Neuronal stem cell (in vitro differentiated cells): ENCODE measurements around the gene NLRP6.

Experiments
- DNase-seq: peaks from one replicate; pipeline ENCODE4 v3.0.0-alpha.2; 2013; ENCODE audit warnings: low spot score
- H2AFZ ChIP-seq: one replicate; pipeline ENCODE4 v1.6.1; 2013; ENCODE audit warnings: mild to moderate bottlenecking, low read length, inconsistent platforms
- H2AK5ac ChIP-seq: 2 replicates; pipeline ENCODE4 v1.6.1; 2013; ENCODE audit warnings: low read depth, mild to moderate bottlenecking, inconsistent platforms, low read length, moderate library complexity, mixed read lengths
- H2BK120ac ChIP-seq: 2 replicates; pipeline ENCODE4 v1.6.1; 2013; ENCODE audit warnings: low read depth, mild to moderate bottlenecking, inconsistent platforms, low read length, moderate library complexity, mixed read lengths
- H2BK12ac ChIP-seq: one replicate; pipeline ENCODE4 v1.6.1; 2013; ENCODE audit warnings: low read length, inconsistent platforms
- H2BK15ac ChIP-seq: 2 replicates; pipeline ENCODE4 v1.6.1; 2013; ENCODE audit warnings: mild to moderate bottlenecking, low read length, inconsistent platforms, mixed read lengths
- H2BK5ac ChIP-seq: one replicate; pipeline ENCODE4 v1.6.1; 2013; ENCODE audit warnings: inconsistent platforms, mild to moderate bottlenecking, low read length, moderate library complexity
- H3K14ac ChIP-seq: one replicate; pipeline ENCODE4 v1.6.1; 2013; ENCODE audit warnings: low read length, inconsistent platforms
- H3K18ac ChIP-seq: 2 replicates; pipeline ENCODE4 v1.6.1; 2013; ENCODE audit warnings: low read length, inconsistent platforms
- H3K23ac ChIP-seq: 2 replicates; pipeline ENCODE4 v1.6.1; 2013; ENCODE audit warnings: low read depth, mild to moderate bottlenecking, mixed read lengths, low read length, inconsistent platforms; ENCODE audit not compliant: poor library complexity
- H3K27ac ChIP-seq: replicated peaks from 3 replicates; pipeline ENCODE4 v1.5.1; 2013; ENCODE audit warnings: low read length, inconsistent platforms
- H3K27me3 ChIP-seq, 3 experiments: 2 replicates each; pipeline ENCODE4 v1.6.1; 2013; ENCODE audit warnings: low read length in 3 of 3, mild to moderate bottlenecking in 2 of 3, inconsistent platforms in 1 of 3, low read depth in 1 of 3, mixed read lengths in 1 of 3, moderate library complexity in 1 of 3; ENCODE audit not compliant: control insufficient read depth in 3 of 3, insufficient read depth in 3 of 3
- H3K36me3 ChIP-seq, 2 donors: replicated peaks in 1 of 2; 2 replicates each; pipeline ENCODE4 v1.6.1; 2013; ENCODE audit warnings: low read length in 2 of 2; ENCODE audit not compliant: control insufficient read depth in 2 of 2, insufficient read depth in 2 of 2
- H3K4ac ChIP-seq: 2 replicates; pipeline ENCODE4 v1.6.1; 2013; ENCODE audit warnings: inconsistent platforms, mild to moderate bottlenecking, low read length, moderate library complexity
- H3K4me1 ChIP-seq, 2 donors: 1 replicate in 1 of 2; 2 replicates in 1 of 2; pipeline ENCODE4 v1.6.1; 2013; ENCODE audit warnings: low read length in 2 of 2, low read depth in 1 of 2; ENCODE audit not compliant: control insufficient read depth in 2 of 2, insufficient read depth in 1 of 2
- H3K4me2 ChIP-seq: one replicate; pipeline ENCODE4 v1.6.1; 2013; ENCODE audit warnings: mild to moderate bottlenecking, low read length, inconsistent platforms; ENCODE audit not compliant: insufficient read depth, poor library complexity, severe bottlenecking
- H3K4me3 ChIP-seq, 2 donors: 2 replicates each; pipeline ENCODE4 v1.5.1; 2013; ENCODE audit warnings: low read length in 2 of 2, mild to moderate bottlenecking in 2 of 2, inconsistent platforms in 1 of 2, moderate library complexity in 1 of 2
- H3K79me1 ChIP-seq: one replicate; pipeline ENCODE4 v1.6.1; 2013; ENCODE audit warnings: low read depth, mild to moderate bottlenecking, inconsistent platforms, low read length, moderate library complexity
- H3K9ac ChIP-seq: one replicate; pipeline ENCODE4 v1.6.1; 2013; ENCODE audit warnings: mild to moderate bottlenecking, low read depth, low read length, inconsistent platforms; ENCODE audit not compliant: poor library complexity
- H3K9me3 ChIP-seq, 2 donors: replicated peaks in 1 of 2; 2 replicates each; pipeline versions ENCODE3 to v1.6.1; 2013; ENCODE audit warnings: low read length in 2 of 2, mild to moderate bottlenecking in 2 of 2, inconsistent platforms in 1 of 2, low read depth in 1 of 2, mixed read lengths in 1 of 2, moderate library complexity in 1 of 2; ENCODE audit not compliant: control insufficient read depth in 2 of 2, insufficient read depth in 1 of 2
- H4K8ac ChIP-seq: one replicate; pipeline ENCODE4 v1.6.1; 2013; ENCODE audit warnings: low read depth, mild to moderate bottlenecking, inconsistent platforms, low read length, moderate library complexity
- H4K91ac ChIP-seq: one replicate; pipeline ENCODE4 v1.6.1; 2013; ENCODE audit warnings: low read length, low read depth, mild to moderate bottlenecking, inconsistent platforms; ENCODE audit not compliant: poor library complexity
- WGBS, 2 donors: extraction: QIAGEN DNeasy Blood & Tissue Kit; methylation state at CpG; one replicate each; pipeline ENCODE4 v1.1.7; 2013; ENCODE audit warnings: missing lambda C conversion rate in 2 of 2, mixed read lengths in 1 of 2; ENCODE audit not compliant: insufficient read length in 2 of 2, insufficient replicate concordance in 1 of 2; ENCODE audit errors: extremely low coverage in 2 of 2; 5-methylcytosine and 5-hydroxymethylcytosine counted together

The NLRP6 gene

GRCh38 chr11:298406-299065, 20.3 kb downstream of the NLRP6 start:
- H3K9me3 ChIP-seq: peaks cover 0 to 2% of the 10 kb centered on the region in 2 donors
- H2BK5ac ChIP-seq: peak overlapping the region; percentile 66
- peak overlapping the region; percentile 80 for H3K23ac ChIP-seq
- H3K9ac ChIP-seq: no peak overlapping the region
- WGBS, 2 donors: no CpG with 5 or more reads among the region's 15 CpGs
- H2BK12ac ChIP-seq: no peak overlapping the region
- H3K4ac ChIP-seq: no peak overlapping the region
- H2BK120ac ChIP-seq: no peak overlapping the region
- H3K79me1 ChIP-seq: peaks cover 2% of the 10 kb centered on the region
- no peak overlapping the region for H3K4me3 ChIP-seq
- H3K27me3 ChIP-seq: no peaks in the 10 kb centered on the region
- H3K4me1 ChIP-seq: peaks cover 6 to 9% of the 10 kb centered on the region in 2 donors
- H3K4me2 ChIP-seq: peak overlapping the region; percentile 11
- H2AFZ ChIP-seq: no peak overlapping the region
- H3K18ac ChIP-seq: peak overlapping the region; percentile 83
- H3K14ac ChIP-seq: no peak overlapping the region
- peak overlapping the region; percentile 4 for H4K8ac ChIP-seq
- H3K36me3 ChIP-seq: peaks cover 8 to 12% of the 10 kb centered on the region in 2 donors
- no peak overlapping the region for H4K91ac ChIP-seq
- H2AK5ac ChIP-seq: peak overlapping the region; percentile 28
- H3K27ac ChIP-seq: no peak overlapping the region
- no peak for DNase-seq
- peak overlapping the region; percentile 87 for H2BK15ac ChIP-seq

DNA sequence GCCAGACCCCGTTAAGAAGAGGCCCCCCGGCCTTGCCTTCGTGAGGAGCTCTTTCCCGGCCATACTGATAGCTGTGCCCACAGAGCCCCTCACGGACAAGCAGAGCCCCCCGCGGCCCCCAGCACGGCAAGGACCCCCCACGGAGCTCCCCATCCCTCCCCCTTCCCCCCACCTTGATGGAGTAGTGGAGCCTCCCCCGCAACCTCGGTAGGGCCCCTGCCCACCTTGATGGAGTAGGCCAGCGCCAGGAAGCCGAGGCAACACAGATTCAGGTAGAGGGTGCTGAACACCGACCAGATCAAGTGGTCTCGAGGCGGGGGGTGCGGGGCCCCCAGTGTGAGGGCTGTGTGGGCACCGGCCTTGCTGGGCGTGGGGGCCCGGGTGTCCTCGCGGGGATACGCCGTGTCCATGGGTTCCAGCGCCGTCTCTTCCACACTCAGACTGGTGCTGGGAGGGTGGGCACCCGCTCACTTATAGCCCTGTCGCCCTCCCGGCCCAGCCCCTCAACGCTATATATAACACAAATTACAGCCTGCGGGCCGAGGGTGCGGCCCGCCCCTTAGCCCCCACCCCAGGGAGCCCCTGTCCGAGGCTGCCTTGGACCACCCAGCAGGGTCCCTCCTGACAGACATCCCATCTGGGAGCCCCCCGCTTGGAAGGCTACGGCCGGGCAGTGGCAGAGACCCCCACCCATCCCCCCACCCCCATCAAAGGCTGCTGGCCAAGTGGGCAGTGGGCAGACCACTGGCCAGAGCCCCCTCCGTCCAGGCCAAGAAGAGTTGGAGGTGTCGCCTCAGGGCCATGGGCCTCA, 21.1 kb downstream of the NLRP6 start, which contains the start of gene IFITM5:
Gene IFITM5 (minus strand): TSS at position 446 of the 811 bp plus-strand sequence. CDS start 36 bp downstream, at position 410.
- H3K4me1 ChIP-seq: peaks cover 6 to 9% of the 10 kb centered on the region in 2 donors
- peaks cover 2% of the 10 kb centered on the region for H3K79me1 ChIP-seq
- peak within 1 kb of the TSS; percentile 28 for H2AK5ac ChIP-seq
- no CpG with 5 or more reads among the region's 40 CpGs for WGBS, 2 donors
- H3K4me3 ChIP-seq: no peak within 1 kb of the TSS
- no peak within 1 kb of the TSS for H3K4ac ChIP-seq
- H2BK15ac ChIP-seq: peak within 1 kb of the TSS; percentile 90
- H2BK5ac ChIP-seq: peak within 1 kb of the TSS; percentile 66
- peaks cover 4 to 5% of the 10 kb centered on the region in 2 donors for H3K9me3 ChIP-seq
- H3K23ac ChIP-seq: peak within 1 kb of the TSS; percentile 80
- no peak for DNase-seq
- H2BK120ac ChIP-seq: peak within 1 kb of the TSS; percentile 10
- peak within 1 kb of the TSS; percentile 11 for H3K4me2 ChIP-seq
- peak within 1 kb of the TSS; percentile 86 for H3K18ac ChIP-seq
- no peak within 1 kb of the TSS for H4K91ac ChIP-seq
- peak within 1 kb of the TSS; percentile 1 for H2BK12ac ChIP-seq
- peak within 1 kb of the TSS; percentile 63 for H3K9ac ChIP-seq
- H3K36me3 ChIP-seq: peaks cover 4 to 5% of the 10 kb centered on the region in 2 donors
- H2AFZ ChIP-seq: no peak within 1 kb of the TSS
- peak within 1 kb of the TSS; percentile 17 for H4K8ac ChIP-seq
- H3K27ac ChIP-seq: no peak within 1 kb of the TSS
- no peaks in the 10 kb centered on the region for H3K27me3 ChIP-seq
- no peak within 1 kb of the TSS for H3K14ac ChIP-seq

DNA sequence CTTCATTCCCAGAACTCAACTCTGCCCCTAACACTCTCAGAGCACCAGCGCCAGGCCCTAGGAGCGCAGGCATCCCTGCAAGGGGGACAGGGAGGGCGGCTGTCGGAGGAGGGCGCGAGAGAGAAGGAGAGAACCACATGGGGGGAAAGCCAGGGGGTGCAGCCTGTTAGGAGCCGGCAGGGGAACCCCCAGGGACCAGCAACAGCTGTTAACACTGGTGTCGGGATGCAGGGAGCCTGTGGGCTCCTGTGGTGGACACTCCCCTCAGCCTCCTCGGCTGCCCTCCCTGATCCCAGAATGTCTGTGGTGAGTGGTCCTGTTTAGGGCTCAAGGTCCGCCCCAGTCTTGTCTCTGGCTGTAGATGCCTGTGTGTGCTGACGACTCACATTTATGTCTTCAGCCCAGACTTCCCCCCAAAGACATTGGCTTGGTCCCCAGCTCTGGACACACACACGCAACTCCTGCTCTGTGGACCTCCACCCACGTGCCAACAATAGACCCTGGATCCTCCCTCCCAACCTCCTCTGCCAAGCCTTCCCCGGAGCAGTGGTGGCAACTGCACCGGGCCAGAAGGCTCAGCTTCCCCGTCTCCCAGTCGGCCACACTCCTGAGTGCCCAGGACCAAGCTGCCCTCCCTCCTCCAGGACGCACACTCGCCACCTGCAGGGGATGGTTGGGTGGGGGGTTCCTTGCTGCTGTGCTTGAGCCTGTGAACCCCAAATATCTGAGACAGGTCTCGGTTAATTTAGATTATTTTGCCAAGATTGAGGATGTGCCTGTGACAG, 21.9 kb downstream of the NLRP6 start:
- WGBS, 2 donors: no CpG with 5 or more reads among the region's 20 CpGs
- Histone ChIP-seq H4K8ac (no peak overlapping the region), H2BK120ac (peak overlapping the region; percentile 10), H3K36me3 (no peaks in the 10 kb centered on the region), H3K14ac (no peak overlapping the region), H2AK5ac (peak overlapping the region; percentile 28), H3K27ac (no peak overlapping the region), H3K4me3 (no peak overlapping the region), H3K4ac (no peak overlapping the region), H3K4me1 (peaks cover 8 to 9% of the 10 kb centered on the region in 2 donors), H3K18ac (peak overlapping the region; percentile 86), H2BK5ac (peak overlapping the region; percentile 13), H3K4me2 (no peak overlapping the region), H3K9me3 (peaks cover 4 to 7% of the 10 kb centered on the region in 2 donors), H3K23ac (no peak overlapping the region), H3K27me3 (no peaks in the 10 kb centered on the region), H4K91ac (no peak overlapping the region), H2BK12ac (peak overlapping the region; percentile 1), H2AFZ (no peak overlapping the region), H3K9ac (peak overlapping the region; percentile 63), H3K79me1 (peaks cover 2% of the 10 kb centered on the region), H2BK15ac (peak overlapping the region; percentile 90)
- no peak for DNase-seq
